Small intestine (tissue), 7 donors: Measurements from ENCODE around the gene LPCAT2. TPM values are rescaled to one million over a fixed set of nuclear protein-coding genes. Genes with fewer than 3 reads are reported as not detected.

Experiments
- DNase-seq, 2 donors: peaks; one replicate each; pipeline versions ENCODE4 v3.0.0 to v3.0.0-alpha.2; 2013
- FAIRE-seq: peaks from 2 replicates; lab custom pipeline; 2012; peaks lifted over from hg19 to GRCh38; lab: Jason Lieb, UNC
- H3K27ac ChIP-seq, 3 donors: one replicate each; pipeline ENCODE4 v1.5.1; 2013; ENCODE audit warnings: low read length in 2 of 3, mild to moderate bottlenecking in 2 of 3, control low read depth in 1 of 3, inconsistent platforms in 1 of 3, low read depth in 1 of 3, moderate library complexity in 1 of 3
- H3K27me3 ChIP-seq, 3 donors: one replicate each; pipeline ENCODE4 v1.6.1; 2013; ENCODE audit warnings: low read length in 3 of 3, inconsistent platforms in 1 of 3; ENCODE audit not compliant: control insufficient read depth in 3 of 3, insufficient read depth in 3 of 3
- H3K36me3 ChIP-seq, 3 donors: one replicate each; pipeline ENCODE4 v1.6.1; 2013; ENCODE audit warnings: low read length in 3 of 3, inconsistent platforms in 1 of 3, low read depth in 1 of 3, mild to moderate bottlenecking in 1 of 3, moderate library complexity in 1 of 3; ENCODE audit not compliant: control insufficient read depth in 3 of 3, insufficient read depth in 2 of 3
- H3K4me1 ChIP-seq, 3 donors: one replicate each; pipeline ENCODE4 v1.6.1; 2013; ENCODE audit warnings: low read length in 2 of 3, inconsistent platforms in 1 of 3, low read depth in 1 of 3, mild to moderate bottlenecking in 1 of 3, moderate library complexity in 1 of 3; ENCODE audit not compliant: control insufficient read depth in 3 of 3, insufficient read depth in 2 of 3
- H3K4me3 ChIP-seq, 3 donors: one replicate each; pipeline ENCODE4 v1.5.1; 2013; ENCODE audit warnings: low read length in 3 of 3, control low read depth in 1 of 3, inconsistent platforms in 1 of 3, low read depth in 1 of 3, mild to moderate bottlenecking in 1 of 3, moderate library complexity in 1 of 3
- H3K9me3 ChIP-seq, 2 donors: one replicate each; pipeline ENCODE4 v1.6.1; 2013; ENCODE audit warnings: low read depth in 1 of 2, low read length in 1 of 2; ENCODE audit not compliant: control insufficient read depth in 2 of 2, insufficient read depth in 1 of 2
- WGBS, 3 donors: extraction: QIAGEN DNeasy Blood & Tissue Kit; methylation state at CpG; one replicate each; pipeline ENCODE4 v1.1.7; 2013; 5-methylcytosine and 5-hydroxymethylcytosine counted together
- polyA plus RNA-seq, 4 donors: library from polyadenylated mRNA; stranded (reverse) in 3 of 4; unstranded in 1 of 4; fragments of 200-250 nt in 3 of 4; fragments of 120-200 nt in 1 of 4; gene quantifications; one replicate each; pipeline versions ENCODE4 v1.2.1 to v1.2.3, GENCODE V29; 2013
- donor health status: healthy with polysubstance abuse.
- donor health status: control.
- donor health status: control.
- donor health status: Bipolar disorder and iron deficiency.
- donor health status: healthy.

The LPCAT2 gene
- polyA plus RNA-seq, 4 donors: 1.3 to 8.6 (median 4.9) TPM

DNA sequence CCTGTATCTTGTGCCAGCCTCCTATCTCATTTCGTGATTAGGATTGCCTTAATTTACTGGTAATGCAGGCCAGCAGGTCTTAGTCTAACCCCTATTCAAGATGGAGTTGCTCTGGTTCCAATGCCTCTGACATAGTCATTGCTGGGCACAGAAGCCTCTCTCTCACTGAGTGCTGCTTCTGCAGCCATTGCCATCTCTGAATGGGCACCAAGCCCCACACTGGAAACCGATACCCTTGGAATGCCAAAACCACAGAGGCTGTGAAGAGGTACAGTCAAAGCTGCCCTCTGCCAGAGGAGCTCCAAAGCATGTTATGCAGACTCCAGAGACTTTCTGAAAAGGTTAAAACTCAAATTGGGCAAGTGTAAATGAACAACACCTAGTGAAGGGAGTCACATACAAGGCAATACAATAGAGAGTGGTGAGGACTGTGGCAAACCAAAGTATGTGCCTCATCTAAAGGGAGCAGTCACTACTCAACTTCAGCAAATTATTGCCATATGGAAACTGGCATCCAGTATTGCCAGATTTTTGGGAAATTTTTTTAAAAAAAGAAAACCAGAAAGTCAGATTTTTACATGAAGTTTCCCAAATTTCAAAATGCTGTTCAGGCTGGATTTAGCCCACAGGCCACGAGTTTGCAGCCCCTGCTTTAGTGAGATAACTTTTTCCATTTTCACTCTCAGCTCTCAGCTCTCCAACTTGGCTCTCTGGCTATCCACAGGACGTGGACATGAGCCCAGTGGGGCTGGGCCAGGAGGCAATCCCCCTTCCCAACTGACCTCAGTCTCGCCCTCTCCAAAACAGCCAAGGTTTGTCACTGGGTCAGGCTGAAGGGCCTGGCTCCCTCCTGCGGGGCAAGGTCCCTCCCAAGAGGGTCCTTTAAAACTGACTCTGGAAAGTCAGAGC, 32.0 kb upstream of the LPCAT2 start:
- WGBS, 3 donors: 55 to 64% (median 57%) methylated on average over 6 of the region's 6 CpGs
- DNase-seq: no peak
- peak overlapping the region in 1 of 3 donors; percentile 55 for H3K27ac ChIP-seq
- no peaks in the 10 kb centered on the region for H3K9me3 ChIP-seq
- no peak overlapping the region for H3K4me3 ChIP-seq
- H3K36me3 ChIP-seq: no peaks in the 10 kb centered on the region
- peaks cover 4 to 25% (median 7%) of the 10 kb centered on the region in 3 donors for H3K27me3 ChIP-seq
- no peak for FAIRE-seq
- H3K4me1 ChIP-seq: no peaks in the 10 kb centered on the region

- Histone ChIP-seq H3K27ac (peak overlapping the region in 1 of 3 donors; percentile 41), H3K36me3 (no peaks in the 10 kb centered on the region), H3K4me1 (no peaks in the 10 kb centered on the region), H3K27me3 (peaks cover 4 to 25% (median 7%) of the 10 kb centered on the region in 3 donors), H3K4me3 (no peak overlapping the region), H3K9me3 (no peaks in the 10 kb centered on the region)
- 63 to 78% (median 68%) methylated on average over 3 of the region's 3 CpGs for WGBS, 3 donors
- no peak for DNase-seq
- FAIRE-seq: no peak
These were observed 31.1 kb upstream of the LPCAT2 start for GRCh38 chr16:55477736-55478135.

DNA sequence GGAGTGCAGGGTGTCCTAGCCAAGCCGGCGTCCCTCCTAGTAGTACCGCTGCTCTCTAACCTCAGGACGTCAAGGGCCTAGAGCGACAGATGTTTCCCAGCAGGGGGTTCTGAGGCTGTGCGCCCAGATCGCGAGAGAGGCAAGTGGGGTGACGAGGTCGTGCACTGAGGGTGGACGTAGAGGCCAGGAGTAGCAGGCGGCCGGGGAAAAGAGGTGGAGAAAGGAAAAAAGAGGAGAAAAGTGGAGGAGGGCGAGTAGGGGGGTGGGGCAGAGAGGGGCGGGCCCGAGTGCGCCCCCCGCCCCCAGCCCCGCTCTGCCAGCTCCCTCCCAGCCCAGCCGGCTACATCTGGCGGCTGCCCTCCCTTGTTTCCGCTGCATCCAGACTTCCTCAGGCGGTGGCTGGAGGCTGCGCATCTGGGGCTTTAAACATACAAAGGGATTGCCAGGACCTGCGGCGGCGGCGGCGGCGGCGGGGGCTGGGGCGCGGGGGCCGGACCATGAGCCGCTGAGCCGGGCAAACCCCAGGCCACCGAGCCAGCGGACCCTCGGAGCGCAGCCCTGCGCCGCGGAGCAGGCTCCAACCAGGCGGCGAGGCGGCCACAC, 29.9 kb upstream of the LPCAT2 start, which contains the start of gene MMP2:
MMP2 (plus strand) TSS at position 372 of the 603 bp plus-strand sequence. CDS start 282 bp downstream, outside the sequence.
- Histone ChIP-seq H3K9me3 (no peaks in the 10 kb centered on the region), H3K36me3 (peaks cover 0 to 2% (median 0%) of the 10 kb centered on the region in 3 donors), H3K27ac (peak within 1 kb of the TSS in 2 of 3 donors; percentile 29 to 94), H3K4me3 (peak within 1 kb of the TSS in 2 of 3 donors; percentile 51 to 61), H3K27me3 (peaks cover 4 to 25% (median 7%) of the 10 kb centered on the region in 3 donors), H3K4me1 (no peaks in the 10 kb centered on the region)
- 2 to 8% (median 6%) methylated on average over 40 to 46 of the region's 46 CpGs for WGBS, 3 donors
- peak in 1 of 2 donors; percentile 48 for DNase-seq
- no peak for FAIRE-seq

DNA sequence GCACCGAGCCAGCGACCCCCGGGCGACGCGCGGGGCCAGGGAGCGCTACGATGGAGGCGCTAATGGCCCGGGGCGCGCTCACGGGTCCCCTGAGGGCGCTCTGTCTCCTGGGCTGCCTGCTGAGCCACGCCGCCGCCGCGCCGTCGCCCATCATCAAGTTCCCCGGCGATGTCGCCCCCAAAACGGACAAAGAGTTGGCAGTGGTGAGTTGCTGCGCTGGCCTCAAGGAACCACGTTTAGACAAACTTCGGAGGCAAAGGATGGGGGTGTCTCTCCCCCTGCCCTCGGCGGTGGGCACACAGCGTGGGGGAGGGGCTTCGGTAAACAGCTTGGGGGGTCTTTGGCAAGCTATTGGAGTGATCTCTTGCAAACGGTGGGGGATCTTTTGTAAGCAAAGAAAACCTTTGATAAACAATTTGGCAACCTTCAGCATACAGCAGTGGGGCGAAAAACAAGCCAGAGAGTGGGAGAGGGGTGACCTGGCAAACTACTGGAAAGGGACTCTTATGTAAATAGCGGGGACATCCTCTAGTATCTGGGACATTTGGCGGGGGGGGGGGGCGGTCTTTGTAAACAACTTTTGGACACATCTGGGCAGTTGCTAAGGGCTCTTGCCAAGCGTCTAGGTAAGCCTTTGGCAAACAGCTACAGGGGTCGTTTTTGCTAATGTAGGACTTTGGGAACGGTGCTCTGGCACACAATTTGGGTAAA, 29.3 kb upstream of the LPCAT2 start:
- FAIRE-seq (no peak), DNase-seq (no peak)
- Histone ChIP-seq H3K4me1 (no peaks in the 10 kb centered on the region), H3K4me3 (peak overlapping the region in 2 of 3 donors; percentile 51 to 61), H3K9me3 (no peaks in the 10 kb centered on the region), H3K36me3 (peaks cover 0 to 5% (median 0%) of the 10 kb centered on the region in 3 donors), H3K27me3 (peaks cover 4 to 25% (median 7%) of the 10 kb centered on the region in 3 donors), H3K27ac (peak overlapping the region in 2 of 3 donors; percentile 29 to 94)
- 1 to 6% (median 4%) methylated on average over 28 to 41 of the region's 41 CpGs for WGBS, 3 donors

GRCh38 chr16:55480228-55480655, 28.6 kb upstream of the LPCAT2 start:
- FAIRE-seq (no peak), DNase-seq (peak in 1 of 2 donors; percentile 47)
- WGBS, 3 donors: 3 to 4% (median 3%) methylated on average over 22 to 25 of the region's 25 CpGs
- Histone ChIP-seq H3K4me3 (peak overlapping the region in 1 of 3 donors; percentile 61), H3K27me3 (peaks cover 4 to 25% (median 7%) of the 10 kb centered on the region in 3 donors), H3K36me3 (peaks cover 0 to 8% (median 0%) of the 10 kb centered on the region in 3 donors), H3K9me3 (no peaks in the 10 kb centered on the region), H3K4me1 (no peaks in the 10 kb centered on the region), H3K27ac (peak overlapping the region in 2 of 3 donors; percentile 29 to 94)

DNA sequence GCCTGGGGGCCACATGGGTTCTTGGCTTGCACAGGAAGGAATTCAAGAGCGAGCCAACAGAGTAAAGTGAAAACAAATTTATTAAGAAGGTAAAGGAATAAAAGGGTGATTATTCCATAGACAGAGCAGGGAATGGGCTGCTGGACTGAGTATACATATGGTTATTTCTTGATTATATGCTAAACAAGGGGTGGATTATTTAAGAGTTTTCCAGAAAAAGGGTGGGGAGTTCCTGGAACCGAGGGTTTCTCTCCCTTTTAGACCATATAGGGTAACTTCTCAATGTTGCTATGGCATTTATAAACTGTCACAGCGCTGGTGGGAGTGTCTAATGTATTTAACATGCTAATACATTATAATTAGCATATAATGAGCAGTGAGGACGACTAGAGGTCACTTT, 27.8 kb upstream of the LPCAT2 start:
- Histone ChIP-seq H3K27me3 (peaks cover 4 to 23% (median 7%) of the 10 kb centered on the region in 3 donors), H3K4me1 (no peaks in the 10 kb centered on the region), H3K9me3 (no peaks in the 10 kb centered on the region), H3K36me3 (peaks cover 0 to 12% (median 0%) of the 10 kb centered on the region in 3 donors), H3K27ac (peak overlapping the region in 1 of 3 donors; percentile 28), H3K4me3 (peak overlapping the region in 1 of 3 donors; percentile 61)
- no peak for FAIRE-seq
- no peak for DNase-seq
- WGBS, 3 donors: 52 to 61% (median 53%) methylated on average over 4 of the region's 4 CpGs

- Histone ChIP-seq H3K4me3 (no peak overlapping the region), H3K27ac (no peak overlapping the region), H3K27me3 (peaks cover 4 to 21% (median 7%) of the 10 kb centered on the region in 3 donors), H3K9me3 (no peaks in the 10 kb centered on the region), H3K36me3 (peaks cover 0 to 13% (median 0%) of the 10 kb centered on the region in 3 donors), H3K4me1 (no peaks in the 10 kb centered on the region)
- FAIRE-seq (no peak), DNase-seq (no peak)
- 59 to 78% (median 69%) methylated on average over 2 of the region's 2 CpGs for WGBS, 3 donors
These were observed 26.8 kb upstream of the LPCAT2 start for GRCh38 chr16:55482056-55482455.
